ENCODE measurements around the gene CHAT. TPM values are rescaled to one million over a fixed set of nuclear protein-coding genes. Genes with fewer than 3 reads are reported as not detected.
A peak's percentile ranks its signal among the peaks of the same experiment; 100 is the strongest.

Gene CHAT
- total RNA-seq, 2 experiments from 2014 or later = not detected

- Mint-ChIP-seq H3K4me1 (ENCODE audit: low read depth) (no peaks in the 10 kb centered on the region), H3K36me3 (ENCODE audit: low read depth) (no peaks in the 10 kb centered on the region), H3K27me3 (ENCODE audit: low read depth) (peaks cover 13% of the 10 kb centered on the region), H3K9me3 (no peaks in the 10 kb centered on the region), H3K27ac (no peak overlapping the region), H3K4me3 (no peak overlapping the region)
- no peak for DNase-seq
- CTCF ChIA-PET = no interaction called here
- intact Hi-C loops (cut with micrococcal nuclease) = no loop called here
Measured at GRCh38 chr10:49645871-49646870, 32.3 kb downstream of the CHAT start.

- CTCF ChIA-PET = no interaction called here
- no peaks in the 10 kb centered on the region for H3K4me1 Mint-ChIP-seq (ENCODE audit: low read depth)
- no peak overlapping the region for H3K4me3 Mint-ChIP-seq
- intact Hi-C loops (cut with micrococcal nuclease) = no loop called here
- no peaks in the 10 kb centered on the region for H3K9me3 Mint-ChIP-seq
- no peaks in the 10 kb centered on the region for H3K36me3 Mint-ChIP-seq (ENCODE audit: low read depth)
- no peak for DNase-seq
- peaks cover 16% of the 10 kb centered on the region for H3K27me3 Mint-ChIP-seq (ENCODE audit: low read depth)
- H3K27ac Mint-ChIP-seq = no peak overlapping the region
Measured at GRCh38 chr10:49647554-49647953, 33.7 kb downstream of the CHAT start.

- Mint-ChIP-seq H3K4me3 (no peak overlapping the region), H3K27ac (no peak overlapping the region), H3K4me1 (ENCODE audit: low read depth) (no peaks in the 10 kb centered on the region), H3K36me3 (ENCODE audit: low read depth) (no peaks in the 10 kb centered on the region), H3K27me3 (ENCODE audit: low read depth) (peaks cover 12% of the 10 kb centered on the region), H3K9me3 (no peaks in the 10 kb centered on the region)
- CTCF ChIA-PET = no interaction called here
- intact Hi-C loops (cut with micrococcal nuclease) = no loop called here
- DNase-seq = no peak
Measured at GRCh38 chr10:49647985-49648795, 34.4 kb downstream of the CHAT start.

GRCh38 chr10:49649294-49649693 is 35.5 kb downstream of the CHAT start:
- no peak overlapping the region for H3K4me3 Mint-ChIP-seq

GRCh38 chr10:49649936-49650723 is 36.3 kb downstream of the CHAT start:
- Mint-ChIP-seq H3K4me1 (ENCODE audit: low read depth) (no peaks in the 10 kb centered on the region), H3K4me3 (no peak overlapping the region), H3K9me3 (no peaks in the 10 kb centered on the region), H3K27ac (no peak overlapping the region), H3K36me3 (ENCODE audit: low read depth) (no peaks in the 10 kb centered on the region), H3K27me3 (ENCODE audit: low read depth) (peaks cover 13% of the 10 kb centered on the region)
- CTCF ChIA-PET = interaction anchor here (0.6 to 1.2 kb wide), 4 partner anchors 57 to 127 kb away, joined by 3 to 4 read pairs (median 3); no protein-coding TSS in a partner anchor
- no peak for DNase-seq
- intact Hi-C loops (cut with micrococcal nuclease) = no loop called here

More at GRCh38 chr10:49649294-49649693, 35.5 kb downstream of the CHAT start:
- Mint-ChIP-seq H3K9me3 (no peaks in the 10 kb centered on the region), H3K4me1 (ENCODE audit: low read depth) (no peaks in the 10 kb centered on the region), H3K27me3 (ENCODE audit: low read depth) (peaks cover 13% of the 10 kb centered on the region), H3K36me3 (ENCODE audit: low read depth) (no peaks in the 10 kb centered on the region), H3K27ac (no peak overlapping the region)
- CTCF ChIA-PET = interaction anchor here (0.6 to 1.2 kb wide), 4 partner anchors 57 to 128 kb away, joined by 3 to 4 read pairs (median 3); no protein-coding TSS in a partner anchor
- intact Hi-C loops (cut with micrococcal nuclease) = no loop called here
- peak; percentile 47 for DNase-seq

- CTCF ChIA-PET = no interaction called here
- H3K4me3 Mint-ChIP-seq = no peak overlapping the region
- H3K27ac Mint-ChIP-seq = no peak overlapping the region
- H3K4me1 Mint-ChIP-seq (ENCODE audit: low read depth) = no peaks in the 10 kb centered on the region
- no peak for DNase-seq
- intact Hi-C loops (cut with micrococcal nuclease) = no loop called here
- H3K27me3 Mint-ChIP-seq (ENCODE audit: low read depth) = peaks cover 13% of the 10 kb centered on the region
- no peaks in the 10 kb centered on the region for H3K9me3 Mint-ChIP-seq
- H3K36me3 Mint-ChIP-seq (ENCODE audit: low read depth) = no peaks in the 10 kb centered on the region
Measured at GRCh38 chr10:49650724-49651034, 36.8 kb downstream of the CHAT start.

- Mint-ChIP-seq H3K4me3 (no peak overlapping the region), H3K36me3 (ENCODE audit: low read depth) (no peaks in the 10 kb centered on the region), H3K9me3 (no peaks in the 10 kb centered on the region), H3K27me3 (ENCODE audit: low read depth) (peaks cover 13% of the 10 kb centered on the region), H3K27ac (no peak overlapping the region), H3K4me1 (ENCODE audit: low read depth) (no peaks in the 10 kb centered on the region)
- CTCF ChIA-PET = no interaction called here
- no peak for DNase-seq
- intact Hi-C loops (cut with micrococcal nuclease) = no loop called here
Measured at GRCh38 chr10:49651039-49651835, 37.4 kb downstream of the CHAT start.

- no peaks in the 10 kb centered on the region for H3K36me3 Mint-ChIP-seq (ENCODE audit: low read depth)
- CTCF ChIA-PET = no interaction called here
Measured at GRCh38 chr10:49651917-49652316, 38.1 kb downstream of the CHAT start.

GRCh38 chr10:49652421-49653272 is 38.8 kb downstream of the CHAT start:
- CTCF ChIA-PET = no interaction called here
- intact Hi-C loops (cut with micrococcal nuclease) = no loop called here

More at GRCh38 chr10:49651917-49652316, 38.1 kb downstream of the CHAT start:
- no peaks in the 10 kb centered on the region for H3K9me3 Mint-ChIP-seq
- H3K27ac Mint-ChIP-seq = no peak overlapping the region
- intact Hi-C loops (cut with micrococcal nuclease) = no loop called here
- DNase-seq = no peak
- no peaks in the 10 kb centered on the region for H3K4me1 Mint-ChIP-seq (ENCODE audit: low read depth)
- peaks cover 16% of the 10 kb centered on the region for H3K27me3 Mint-ChIP-seq (ENCODE audit: low read depth)
- H3K4me3 Mint-ChIP-seq = no peak overlapping the region

GRCh38 chr10:49653273-49653929 is 39.6 kb downstream of the CHAT start:
- Mint-ChIP-seq H3K4me3 (no peak overlapping the region), H3K9me3 (no peaks in the 10 kb centered on the region), H3K4me1 (ENCODE audit: low read depth) (no peaks in the 10 kb centered on the region), H3K27me3 (ENCODE audit: low read depth) (peaks cover 13% of the 10 kb centered on the region), H3K36me3 (ENCODE audit: low read depth) (no peaks in the 10 kb centered on the region), H3K27ac (no peak overlapping the region)
- CTCF ChIA-PET = no interaction called here
- intact Hi-C loops (cut with micrococcal nuclease) = no loop called here
- DNase-seq = no peak

More at GRCh38 chr10:49652421-49653272, 38.8 kb downstream of the CHAT start:
- no peak overlapping the region for H3K4me3 Mint-ChIP-seq
- no peak overlapping the region for H3K27ac Mint-ChIP-seq
- no peak for DNase-seq
- H3K36me3 Mint-ChIP-seq (ENCODE audit: low read depth) = no peaks in the 10 kb centered on the region
- no peaks in the 10 kb centered on the region for H3K9me3 Mint-ChIP-seq
- no peaks in the 10 kb centered on the region for H3K4me1 Mint-ChIP-seq (ENCODE audit: low read depth)
- peaks cover 14% of the 10 kb centered on the region for H3K27me3 Mint-ChIP-seq (ENCODE audit: low read depth)

All from activated naive CD4-positive, alpha-beta T cell treated with anti-CD3 and anti-CD28 coated beads for 36 hours (primary cell).